A549 (cell line): ENCODE results near the gene GNG7. TPM values are rescaled to one million over a fixed set of nuclear protein-coding genes. Genes with fewer than 3 reads are reported as not detected.

Experiments used
- ATAC-seq, 2 experiments: fragments of 200-7000 bp in 1 of 2; fragments of >200 bp in 1 of 2; cut with Nextera tagmentation in 1 of 2; cut with Tn5 transposase in 1 of 2; 3 replicates each; pipeline versions ENCODE4 v1.8.0 to v1.9.1; 2018 to 2020; ENCODE audit warnings: mild to moderate bottlenecking in 1 of 2, moderate library complexity in 1 of 2
- CTCF ChIA-PET: fragments of 300-600 bp; sonication (Branson Sonifier 250); formaldehyde crosslinking; extraction: SDS; loops from one replicate; lab custom pipeline; 2021; ENCODE audit warnings: antibody characterized with exemption, inconsistent platforms; lab: Yijun Ruan, JAX
- POLR2A ChIA-PET: fragments of 350-600 bp; formaldehyde crosslinking; extraction: SDS; loops from one replicate; lab custom pipeline; 2021; ENCODE audit warnings: antibody characterized with exemption, inconsistent platforms; lab: Yijun Ruan, JAX
- DNase-seq, 2 experiments: peaks; one replicate each; pipeline versions ENCODE4 v3.0.0 to v3.0.0-alpha.2; 2011 to 2016; ENCODE audit warnings: low read depth in 1 of 2, low spot score in 1 of 2
- FAIRE-seq: peaks from 2 replicates; lab custom pipeline; 2011; peaks lifted over from hg19 to GRCh38; lab: Jason Lieb, UNC
- H3K27ac ChIP-seq, 2 experiments: fragments of >200 bp; sonication (Bioruptor Twin); formaldehyde crosslinking; 3 replicates each; pipeline ENCODE4 v1.5.1; 2016 to 2017
- H3K4me1 ChIP-seq: fragments of >200 bp; sonication (Bioruptor Twin); formaldehyde crosslinking; 3 replicates; pipeline ENCODE4 v1.6.1; 2016
- H3K4me2 ChIP-seq: fragments of >200 bp; sonication (Bioruptor Twin); formaldehyde crosslinking; 3 replicates; pipeline ENCODE4 v1.6.1; 2016
- H3K4me3 ChIP-seq: fragments of >200 bp; sonication (Bioruptor Twin); formaldehyde crosslinking; 3 replicates; pipeline ENCODE4 v1.5.1; 2016
- H3K9me3 ChIP-seq: fragments of >200 bp; sonication (Bioruptor Twin); formaldehyde crosslinking; 3 replicates; pipeline ENCODE4 v1.6.1; 2016
- EHF ChIP-seq: fragments of 250-450 bp; sonication (Bioruptor Pico); IDR thresholded peaks from 2 replicates; pipeline ENCODE4 v1.5.0; 2020; ENCODE audit warnings: mild to moderate bottlenecking
- FOSL2 ChIP-seq, 2 experiments: fragments of 450-650 bp in 1 of 2; fragments of >200 bp in 1 of 2; sonication (Bioruptor Twin) in 1 of 2; formaldehyde crosslinking; IDR thresholded peaks; 2 replicates each; pipeline versions ENCODE4 v1.5.0 to v1.6.1; 2016 to 2020; ENCODE audit warnings: mild to moderate bottlenecking in 1 of 2, moderate library complexity in 1 of 2
- FOXS1 ChIP-seq: fragments of 250-450 bp; sonication (Bioruptor Pico); IDR thresholded peaks from 2 replicates; pipeline ENCODE4 v1.5.0; 2020; ENCODE audit warnings: mild to moderate bottlenecking, moderate library complexity
- MAFK ChIP-seq: fragments of 450-650 bp; IDR thresholded peaks from 2 replicates; pipeline ENCODE4 v1.6.1; 2014; ENCODE audit not compliant: partially characterized antibody
- MYC ChIP-seq: IDR thresholded peaks from 2 replicates; pipeline ENCODE4 v1.6.1; 2012; ENCODE audit warnings: mild to moderate bottlenecking, inconsistent platforms, low read length, improper control_type of control experiment, borderline replicate concordance
- RARB ChIP-seq: fragments of 250-450 bp; sonication (Bioruptor Pico); IDR thresholded peaks from 2 replicates; pipeline ENCODE4 v1.8.0; 2021; ENCODE audit warnings: mild to moderate bottlenecking, moderate library complexity
- RCOR1 ChIP-seq: fragments of 150-350 bp; IDR thresholded peaks from 2 replicates; pipeline ENCODE4 v1.6.1; 2014; ENCODE audit warnings: antibody characterized with exemption, low read length, low read depth
- RFX5 ChIP-seq: fragments of 450-650 bp; IDR thresholded peaks from 2 replicates; pipeline ENCODE4 v1.7.1; 2014; ENCODE audit warnings: antibody characterized with exemption, mild to moderate bottlenecking, moderate library complexity
- TFCP2L1 ChIP-seq: fragments of 250-450 bp; sonication (Bioruptor Pico); IDR thresholded peaks from 2 replicates; pipeline ENCODE4 v1.5.0; 2021; ENCODE audit warnings: mild to moderate bottlenecking
- ZFP36 ChIP-seq: fragments of 450-650 bp; IDR thresholded peaks from 2 replicates; pipeline ENCODE4 v1.6.1; 2014; ENCODE audit warnings: borderline replicate concordance; ENCODE audit not compliant: partially characterized antibody
- ZSCAN20 ChIP-seq: fragments of 250-450 bp; sonication (Bioruptor Pico); IDR thresholded peaks from 2 replicates; pipeline ENCODE4 v1.8.0; 2022; ENCODE audit warnings: mild to moderate bottlenecking, moderate library complexity
- WGBS: methylation state at CpG from one replicate; pipeline ENCODE4 v1.1.6; 2017; ENCODE audit errors: missing lambda C conversion rate; 5-methylcytosine and 5-hydroxymethylcytosine counted together
- polyA plus RNA-seq, 4 experiments: library from polyadenylated mRNA; depleted of rRNA in 3 of 4; stranded (reverse); fragments of >200 nt; fragmentation: RNase III in 1 of 4; extraction: RNeasy Plus Mini Kit Qiagen cat#74134 plus additional on column Dnase treatment in 1 of 4; gene quantifications; 2 replicates in 3 of 4; 3 replicates in 1 of 4; pipeline ENCODE4 v1.2.3, GENCODE V29; 2011 to 2017
- TF ChIP-seq, protein P1 (sequence below): fragments of >200 bp; sonication (Bioruptor Twin); formaldehyde crosslinking; IDR thresholded peaks from 3 replicates; pipeline ENCODE4 v1.6.1; 2016
- TF ChIP-seq, protein P2 (sequence below): fragments of >200 bp; sonication (Bioruptor Twin); formaldehyde crosslinking; IDR thresholded peaks from 3 replicates; pipeline ENCODE4 v1.5.1; 2016
- TF ChIP-seq, protein P3 (sequence below): fragments of 150-350 bp; IDR thresholded peaks from 2 replicates; pipeline ENCODE4 v1.6.1; 2014; ENCODE audit warnings: low read depth, mild to moderate bottlenecking, low read length
- TF ChIP-seq, protein P4 (sequence below): IDR thresholded peaks from 2 replicates; pipeline ENCODE4 v1.6.1; 2012

The GNG7 gene
- polyA plus RNA-seq, 2 of the 4 experiments (the other 2 are of a cell fraction): 0.06 to 0.08 TPM

DNA sequence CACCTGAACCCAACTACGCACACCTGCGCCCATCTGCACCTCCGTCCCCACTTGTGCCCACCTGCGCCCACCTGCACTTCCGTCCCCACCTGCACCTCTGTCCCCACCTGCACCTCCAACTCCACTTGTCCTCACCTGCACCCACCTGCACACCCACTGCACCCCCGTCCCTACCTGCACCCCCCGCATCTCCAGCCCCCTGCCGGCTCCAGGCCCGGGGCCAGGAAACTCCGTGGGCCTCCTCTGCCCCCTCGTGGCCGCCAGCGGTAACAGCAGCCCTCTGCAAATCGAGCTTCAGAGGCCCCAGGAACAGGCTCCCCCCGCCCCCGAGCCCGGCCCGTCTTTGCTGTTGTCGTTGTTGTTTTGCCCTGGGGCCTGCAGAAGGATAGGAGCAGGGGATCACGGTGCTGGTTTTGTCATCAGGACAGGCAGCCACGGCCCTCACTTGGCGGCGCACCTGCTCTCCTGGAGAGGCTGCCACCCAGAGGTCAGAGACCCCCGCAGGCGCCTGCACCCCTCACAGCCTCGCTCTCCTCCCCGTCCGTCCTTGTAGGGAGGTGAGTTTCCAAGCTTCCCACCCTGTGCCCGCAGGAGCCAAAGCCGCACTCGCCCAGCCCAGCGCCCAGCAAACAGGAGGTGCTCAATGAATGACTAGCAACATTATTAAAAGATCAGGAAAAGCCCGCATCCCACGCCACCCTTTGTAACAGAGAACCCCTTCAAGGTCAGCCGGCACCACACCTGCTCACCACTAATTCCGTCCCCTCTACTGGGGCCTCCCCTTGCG, 65.4 kb downstream of the GNG7 start (continued):
- TF ChIP-seq, protein P1, sequence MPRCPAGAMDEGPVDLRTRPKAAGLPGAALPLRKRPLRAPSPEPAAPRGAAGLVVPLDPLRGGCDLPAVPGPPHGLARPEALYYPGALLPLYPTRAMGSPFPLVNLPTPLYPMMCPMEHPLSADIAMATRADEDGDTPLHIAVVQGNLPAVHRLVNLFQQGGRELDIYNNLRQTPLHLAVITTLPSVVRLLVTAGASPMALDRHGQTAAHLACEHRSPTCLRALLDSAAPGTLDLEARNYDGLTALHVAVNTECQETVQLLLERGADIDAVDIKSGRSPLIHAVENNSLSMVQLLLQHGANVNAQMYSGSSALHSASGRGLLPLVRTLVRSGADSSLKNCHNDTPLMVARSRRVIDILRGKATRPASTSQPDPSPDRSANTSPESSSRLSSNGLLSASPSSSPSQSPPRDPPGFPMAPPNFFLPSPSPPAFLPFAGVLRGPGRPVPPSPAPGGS: no peak
- TF ChIP-seq FOSL2 (IDR thresholded peaks at IDR 0.05) (no peak), FOSL2 (CRISPR knock-in tag; IDR thresholded peaks at IDR 0.05) (no peak), MYC (no peak)
- TF ChIP-seq, protein P2, sequence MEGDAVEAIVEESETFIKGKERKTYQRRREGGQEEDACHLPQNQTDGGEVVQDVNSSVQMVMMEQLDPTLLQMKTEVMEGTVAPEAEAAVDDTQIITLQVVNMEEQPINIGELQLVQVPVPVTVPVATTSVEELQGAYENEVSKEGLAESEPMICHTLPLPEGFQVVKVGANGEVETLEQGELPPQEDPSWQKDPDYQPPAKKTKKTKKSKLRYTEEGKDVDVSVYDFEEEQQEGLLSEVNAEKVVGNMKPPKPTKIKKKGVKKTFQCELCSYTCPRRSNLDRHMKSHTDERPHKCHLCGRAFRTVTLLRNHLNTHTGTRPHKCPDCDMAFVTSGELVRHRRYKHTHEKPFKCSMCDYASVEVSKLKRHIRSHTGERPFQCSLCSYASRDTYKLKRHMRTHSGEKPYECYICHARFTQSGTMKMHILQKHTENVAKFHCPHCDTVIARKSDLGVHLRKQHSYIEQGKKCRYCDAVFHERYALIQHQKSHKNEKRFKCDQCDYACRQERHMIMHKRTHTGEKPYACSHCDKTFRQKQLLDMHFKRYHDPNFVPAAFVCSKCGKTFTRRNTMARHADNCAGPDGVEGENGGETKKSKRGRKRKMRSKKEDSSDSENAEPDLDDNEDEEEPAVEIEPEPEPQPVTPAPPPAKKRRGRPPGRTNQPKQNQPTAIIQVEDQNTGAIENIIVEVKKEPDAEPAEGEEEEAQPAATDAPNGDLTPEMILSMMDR: peak; percentile 62
- TF ChIP-seq, all 56 proteins: peak for 3

DNA sequence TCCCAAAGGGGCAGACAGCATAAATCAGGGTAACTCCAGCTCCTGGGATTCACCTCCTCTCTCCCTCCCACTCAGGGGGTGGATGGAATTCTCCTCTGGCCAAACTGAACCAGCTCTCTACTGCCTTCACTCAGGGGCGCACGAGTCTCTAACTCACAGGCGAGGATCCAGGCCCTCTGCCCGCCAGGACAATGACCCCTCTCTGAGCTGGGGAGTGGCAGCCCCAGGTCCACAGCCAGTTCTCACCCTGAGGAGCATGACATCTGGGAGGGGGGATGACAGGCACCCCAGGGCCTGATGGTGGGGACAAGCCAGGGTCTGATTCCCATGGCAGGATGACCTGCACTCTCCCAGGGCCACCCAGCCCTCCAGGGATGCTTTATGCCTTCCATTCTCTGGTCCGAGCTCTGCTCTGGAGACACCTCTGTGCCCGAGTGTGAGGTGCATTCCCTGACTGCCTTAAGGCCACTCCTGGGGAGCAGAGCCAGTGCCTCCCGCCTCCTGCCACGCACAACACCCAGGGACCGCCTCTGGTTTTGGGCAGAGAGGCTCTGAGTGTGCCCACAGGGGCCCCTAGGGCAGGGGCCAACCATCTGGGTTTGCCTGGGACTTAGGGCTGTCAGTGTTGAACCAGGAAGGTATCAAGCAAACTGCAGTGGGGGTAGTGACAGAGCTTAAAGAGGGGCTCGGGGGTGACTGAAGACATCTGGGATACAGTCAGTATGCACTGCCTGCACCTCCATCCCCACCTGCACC, 66.2 kb downstream of the GNG7 start:
- no peak overlapping the region for H3K4me2 ChIP-seq
- FAIRE-seq (no peak), DNase-seq (no peak), ATAC-seq (peak; percentile 27 to 52; a peak in 4 of 6 replicates)
- H3K4me3 ChIP-seq: no peak overlapping the region
- H3K4me1 ChIP-seq: peaks cover 10% of the 10 kb centered on the region; the same call in 1 of the 3 replicates
- ChIA-PET CTCF (interaction anchor here (0.6 to 5.2 kb wide), 28 partner anchors 9 to 639 kb away, joined by 3 to 50 read pairs (median 4); partner anchors contain the start of genes AMH and PEAK3), POLR2A (interaction anchor here (0.6 to 2.1 kb wide), 3 partner anchors 16 to 180 kb away, joined by 3 to 16 read pairs (median 3); partner anchors contain the start of genes GADD45B and LMNB2)
- TF ChIP-seq ZFP36: no peak
- no peak for TF ChIP-seq TFCP2L1 (CRISPR knock-in tag)
- TF ChIP-seq, protein P2: no peak
- TF ChIP-seq, protein P3, sequence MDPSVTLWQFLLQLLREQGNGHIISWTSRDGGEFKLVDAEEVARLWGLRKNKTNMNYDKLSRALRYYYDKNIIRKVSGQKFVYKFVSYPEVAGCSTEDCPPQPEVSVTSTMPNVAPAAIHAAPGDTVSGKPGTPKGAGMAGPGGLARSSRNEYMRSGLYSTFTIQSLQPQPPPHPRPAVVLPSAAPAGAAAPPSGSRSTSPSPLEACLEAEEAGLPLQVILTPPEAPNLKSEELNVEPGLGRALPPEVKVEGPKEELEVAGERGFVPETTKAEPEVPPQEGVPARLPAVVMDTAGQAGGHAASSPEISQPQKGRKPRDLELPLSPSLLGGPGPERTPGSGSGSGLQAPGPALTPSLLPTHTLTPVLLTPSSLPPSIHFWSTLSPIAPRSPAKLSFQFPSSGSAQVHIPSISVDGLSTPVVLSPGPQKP: no peak
- TF ChIP-seq RCOR1: no peak
- TF ChIP-seq ZSCAN20 (CRISPR knock-in tag): no peak
- TF ChIP-seq, protein P4, sequence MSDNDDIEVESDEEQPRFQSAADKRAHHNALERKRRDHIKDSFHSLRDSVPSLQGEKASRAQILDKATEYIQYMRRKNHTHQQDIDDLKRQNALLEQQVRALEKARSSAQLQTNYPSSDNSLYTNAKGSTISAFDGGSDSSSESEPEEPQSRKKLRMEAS: no peak
- no peak for TF ChIP-seq FOXS1 (CRISPR knock-in tag)
- TF ChIP-seq MAFK: no peak
- no peak for TF ChIP-seq EHF (CRISPR knock-in tag)
- TF ChIP-seq RARB: no peak
- TF ChIP-seq RFX5: no peak
- H3K9me3 ChIP-seq: no peaks in the 10 kb centered on the region
- no peak overlapping the region for H3K27ac ChIP-seq
- WGBS: 41% methylated on average over 3 of the region's 10 CpGs
